ACHN (cell line): ENCODE results near the gene UBXN7.
"Not testable (repeated sequence)": the region's sequence is repeated elsewhere in the genome, so short reads cannot be mapped to it uniquely, and the experiment has no call there.

ENCODE experiments used
- DNase-seq: peaks from one replicate; pipeline ENCODE4 v3.0.0-alpha.2; 2015
- in situ Hi-C: cut with HindIII; loops from 2 replicates; pipeline ENCODE4 v1.10.0; 2017; ENCODE audit warnings: low sequenced_read_pairs, low pct_ligation_motif_present, low pct_unique_long_range_greater_than_20kb

Gene UBXN7

DNA sequence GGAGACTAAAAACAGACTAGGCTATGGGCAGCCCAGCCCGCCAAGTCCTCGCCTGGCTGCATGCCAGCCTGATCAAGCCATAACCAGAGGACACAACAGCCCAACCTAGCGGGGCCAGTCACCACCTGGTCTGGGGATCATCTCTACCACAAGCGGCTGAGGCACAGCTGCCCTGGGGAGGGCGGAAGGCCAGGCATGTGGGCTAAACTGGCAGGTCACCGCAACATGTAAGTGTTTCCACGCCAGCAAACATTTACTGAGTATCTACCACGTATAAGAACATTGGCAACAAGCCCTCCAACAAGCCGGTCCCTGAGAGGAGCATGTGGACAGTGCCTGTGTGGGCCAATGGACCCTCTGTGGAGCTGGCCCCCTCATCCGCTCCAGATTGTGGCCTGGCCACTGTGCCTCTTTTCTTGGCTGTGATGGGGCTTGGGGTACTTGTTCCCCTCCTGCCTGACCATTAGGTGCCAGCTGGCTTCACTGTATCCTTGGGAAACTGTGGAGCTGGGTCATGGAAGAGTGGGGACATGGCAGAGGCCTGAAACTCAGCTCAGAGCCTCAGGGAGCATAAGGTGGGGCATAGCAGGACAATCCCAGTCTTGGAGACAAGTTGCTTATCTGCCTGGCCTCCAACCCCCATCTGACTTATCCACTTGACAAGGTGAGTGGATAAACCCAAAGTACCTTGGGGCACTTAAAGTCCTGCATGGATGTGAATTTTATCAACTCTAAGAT, 9.0 kb downstream of the UBXN7 start:
- no peak for DNase-seq
- in situ Hi-C loops = no loop called here

DNA sequence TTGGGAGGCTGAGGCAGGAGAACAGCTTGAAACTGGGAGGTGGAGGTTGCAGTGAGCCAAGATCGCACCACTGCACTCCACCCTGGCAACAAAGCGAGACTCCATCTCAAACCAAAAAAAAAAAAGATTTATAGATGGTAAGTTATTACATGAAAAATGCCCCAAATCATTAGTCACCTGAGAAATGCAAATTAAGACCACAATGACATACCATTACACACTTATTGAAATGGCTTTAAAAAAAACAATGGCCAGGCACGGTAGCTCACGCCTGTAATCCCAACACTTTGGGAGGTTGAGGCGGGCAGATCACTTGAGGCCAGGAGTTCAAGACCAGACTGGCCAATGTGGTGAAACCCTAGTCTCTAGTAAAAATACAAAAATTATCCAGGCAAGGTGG, 10.6 kb downstream of the UBXN7 start:
- DNase-seq, in situ Hi-C loops: not testable (repeated sequence)

DNA sequence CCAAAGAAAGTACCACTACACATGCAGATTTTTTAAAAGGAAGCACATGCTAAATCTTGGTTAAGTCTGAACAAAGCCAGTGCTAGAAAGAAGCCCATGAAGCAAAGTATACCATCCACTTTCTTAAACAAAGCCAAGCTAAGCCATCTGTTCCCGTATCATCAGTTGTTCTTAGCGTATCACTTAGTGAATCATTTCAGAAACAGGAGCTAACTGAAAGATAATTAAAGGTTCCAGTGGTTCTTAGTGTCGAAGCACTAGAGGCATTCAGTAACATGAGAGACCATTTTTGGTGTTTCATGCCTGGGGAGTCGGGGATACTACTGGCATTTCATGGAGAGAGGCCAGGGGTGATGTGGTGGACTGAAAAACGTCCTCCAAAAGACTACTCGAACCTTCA, 12.8 kb downstream of the UBXN7 start:
- DNase-seq = no peak
- in situ Hi-C loops = no loop called here

DNA sequence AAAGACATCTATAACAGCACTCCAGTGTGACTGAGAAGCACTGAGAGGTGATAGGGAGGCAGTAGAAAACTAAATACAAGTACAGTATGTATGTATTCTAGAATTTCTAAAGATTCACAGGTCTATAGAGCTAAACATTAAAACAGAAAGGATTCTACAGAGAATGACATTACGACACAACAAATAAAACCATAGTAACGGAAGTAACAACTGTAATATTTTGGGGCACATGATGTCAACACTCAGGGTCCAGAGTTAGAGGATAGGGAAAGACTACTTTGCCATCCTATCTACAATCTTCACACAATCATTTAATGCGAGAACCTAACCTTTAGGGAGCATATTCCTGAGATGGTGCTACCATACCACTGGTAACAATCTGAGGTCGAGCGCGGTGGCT, 13.6 kb downstream of the UBXN7 start:
- in situ Hi-C loops = no loop called here
- DNase-seq = no peak

DNA sequence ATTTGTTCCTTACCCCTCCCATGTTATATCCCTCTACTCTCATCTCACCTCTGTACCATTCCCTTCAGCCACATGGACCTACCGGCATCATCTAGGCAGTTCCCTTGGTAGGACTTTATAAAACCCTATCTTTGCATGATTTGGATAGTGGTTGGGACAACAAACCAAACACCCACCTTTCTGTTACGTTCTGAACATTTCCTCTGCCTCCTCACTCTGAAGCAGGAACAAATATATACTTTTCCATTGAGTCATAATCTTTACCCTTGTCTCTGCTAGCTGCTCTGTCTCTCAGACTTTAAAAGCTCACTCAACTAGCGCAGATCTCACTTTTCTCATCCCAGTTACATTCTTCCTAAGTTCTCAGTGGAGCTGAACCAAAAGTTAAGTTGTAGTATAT, 17.8 kb downstream of the UBXN7 start:
- in situ Hi-C loops = no loop called here
- no peak for DNase-seq

DNA sequence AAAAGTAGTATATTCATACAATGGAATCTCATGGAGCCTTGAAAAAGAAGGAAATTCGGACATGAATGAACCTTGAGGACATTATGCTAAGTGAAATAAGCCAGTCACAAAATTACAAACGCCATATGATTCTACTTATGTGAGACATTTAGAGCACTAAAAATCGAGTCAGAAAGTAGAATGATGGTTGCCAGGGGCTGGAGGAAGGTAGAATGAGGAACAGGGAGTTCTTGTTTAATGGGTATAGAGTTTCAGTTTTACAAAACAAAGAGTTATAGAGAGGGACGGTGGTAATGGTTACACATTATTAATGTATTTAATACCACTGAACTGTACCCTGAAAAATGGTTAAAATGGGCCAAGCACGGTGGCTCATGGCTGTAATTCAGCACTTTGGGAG, 19.5 kb downstream of the UBXN7 start:
- no peak for DNase-seq
- in situ Hi-C loops = no loop called here

DNA sequence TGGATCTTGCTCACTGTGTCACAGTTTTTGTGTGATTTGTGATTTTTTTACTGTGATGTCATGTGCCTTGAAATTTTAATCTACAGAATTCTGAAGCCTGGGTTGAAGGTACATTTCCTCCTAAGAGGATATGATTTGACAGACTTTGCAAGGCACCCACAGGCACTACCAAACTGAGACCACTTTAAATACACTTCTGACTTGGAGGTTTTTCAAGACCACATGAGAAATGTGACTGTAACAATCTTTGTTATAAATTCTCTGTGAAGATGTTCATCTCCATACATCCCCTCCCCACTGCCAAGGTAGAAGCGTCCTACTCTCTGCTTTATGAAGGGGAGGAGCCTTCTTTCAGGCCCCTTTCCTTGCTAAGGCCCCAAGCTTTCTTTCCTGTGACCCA, 22.8 kb downstream of the UBXN7 start:
- in situ Hi-C loops = no loop called here
- DNase-seq = no peak

DNA sequence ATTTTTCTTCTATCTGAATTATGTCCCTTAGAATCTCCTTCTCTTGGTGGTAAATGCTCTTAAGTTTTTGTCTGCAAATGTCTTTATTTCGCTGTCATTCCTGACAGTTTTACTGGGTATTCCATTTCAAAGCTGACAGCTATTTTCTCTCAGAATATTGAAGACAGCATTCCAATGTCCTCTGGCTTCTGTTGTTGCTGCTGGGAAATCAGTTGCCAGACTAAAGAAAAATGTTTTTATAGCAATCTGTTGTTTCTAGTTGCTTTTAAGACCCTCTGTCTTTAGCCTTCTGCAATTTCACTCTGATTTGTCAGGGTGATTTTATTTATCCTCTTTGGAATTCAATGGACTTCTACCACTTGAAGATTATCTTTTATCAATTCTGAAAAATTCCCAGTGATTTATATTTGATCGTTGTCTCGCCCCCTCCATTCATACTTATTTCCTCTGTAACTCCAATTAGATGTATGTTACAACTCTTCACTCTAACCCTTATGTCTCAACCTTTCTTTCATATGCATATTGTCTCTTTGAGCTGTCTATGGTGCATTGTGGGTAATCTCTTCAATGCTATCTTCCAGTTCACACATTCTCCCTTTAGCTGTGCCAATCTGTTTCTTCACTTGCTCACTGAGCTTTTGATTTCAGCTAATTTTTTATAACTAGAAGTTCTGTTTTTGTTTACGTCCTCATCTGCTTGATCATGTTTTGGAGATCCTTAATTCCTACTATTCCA, 23.5 kb downstream of the UBXN7 start:
- in situ Hi-C loops = no loop called here
- no peak for DNase-seq

DNA sequence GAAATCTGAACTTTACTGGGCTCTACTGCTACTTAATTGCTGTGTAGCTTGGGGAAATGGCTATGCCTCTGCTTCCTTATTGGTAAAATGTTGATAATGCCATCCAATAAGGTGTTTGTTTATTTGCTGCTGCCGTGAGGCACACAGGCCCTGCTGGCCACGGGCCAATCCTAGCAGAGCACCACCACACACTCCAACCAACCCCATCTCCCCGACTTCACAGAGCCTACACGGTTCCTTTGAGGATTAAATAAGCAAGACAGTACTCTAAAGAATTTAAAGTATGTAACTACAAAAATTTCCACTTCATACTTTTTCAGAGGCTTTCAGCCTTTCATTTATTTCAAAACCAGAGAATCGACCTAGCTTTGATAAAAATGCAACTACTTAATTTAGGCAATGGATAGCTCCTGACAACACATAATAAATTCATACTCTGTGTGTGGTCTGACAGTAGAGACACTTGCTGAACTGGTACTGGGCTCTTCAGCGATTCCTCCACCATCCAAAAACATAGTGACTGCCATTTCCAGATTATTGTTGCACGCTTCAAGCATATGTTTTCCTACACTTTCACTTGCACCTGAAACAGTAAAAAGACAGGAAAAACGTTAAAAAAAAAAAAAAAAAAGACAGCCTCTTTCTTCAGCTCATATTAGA, 25.3 kb downstream of the UBXN7 start:
- in situ Hi-C loops = no loop called here
- peak; percentile 23 for DNase-seq

DNA sequence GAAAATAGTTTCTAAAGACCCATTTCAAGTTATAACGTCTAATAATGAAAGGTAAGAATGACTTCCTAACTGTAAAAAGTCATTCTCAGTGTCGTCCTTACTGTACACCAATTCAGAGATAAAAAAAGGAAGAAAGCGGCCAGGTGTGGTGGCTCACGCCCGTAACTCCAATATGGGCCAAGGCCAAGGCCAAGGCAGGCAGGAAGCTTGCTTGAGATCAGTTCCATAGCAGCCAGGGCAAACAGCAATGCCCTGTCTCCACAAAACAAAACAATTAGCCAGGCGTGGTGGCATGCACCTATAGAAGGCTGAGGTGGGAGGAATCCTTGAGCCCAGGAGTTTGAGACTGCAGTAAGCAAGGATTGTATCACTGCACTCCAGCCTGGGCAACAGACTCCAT, 31.9 kb downstream of the UBXN7 start:
- no peak for DNase-seq
- in situ Hi-C loops = no loop called here

DNA sequence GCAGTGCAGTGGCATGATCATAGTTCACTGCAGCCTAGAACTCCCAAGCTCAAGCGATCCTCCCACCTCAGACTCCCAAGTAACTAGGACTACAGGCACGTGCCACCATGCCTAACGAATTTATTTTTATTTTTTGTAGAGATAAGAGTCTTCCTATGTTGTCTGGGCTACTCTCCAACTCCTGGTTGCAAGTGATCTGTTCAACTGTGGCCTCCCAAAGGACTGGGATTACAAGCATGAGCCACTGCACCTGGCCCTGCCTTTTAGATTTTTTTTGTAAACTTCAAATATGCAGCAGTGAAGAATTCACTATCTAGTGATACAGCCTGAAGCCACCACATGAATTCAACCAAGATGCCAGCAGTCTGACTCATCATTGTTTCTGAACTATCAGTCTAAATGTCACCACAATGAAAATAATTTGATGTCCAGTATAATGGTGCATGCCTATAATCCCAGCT, 32.7 kb downstream of the UBXN7 start:
- peak; percentile 75 for DNase-seq
- in situ Hi-C loops = no loop called here

DNA sequence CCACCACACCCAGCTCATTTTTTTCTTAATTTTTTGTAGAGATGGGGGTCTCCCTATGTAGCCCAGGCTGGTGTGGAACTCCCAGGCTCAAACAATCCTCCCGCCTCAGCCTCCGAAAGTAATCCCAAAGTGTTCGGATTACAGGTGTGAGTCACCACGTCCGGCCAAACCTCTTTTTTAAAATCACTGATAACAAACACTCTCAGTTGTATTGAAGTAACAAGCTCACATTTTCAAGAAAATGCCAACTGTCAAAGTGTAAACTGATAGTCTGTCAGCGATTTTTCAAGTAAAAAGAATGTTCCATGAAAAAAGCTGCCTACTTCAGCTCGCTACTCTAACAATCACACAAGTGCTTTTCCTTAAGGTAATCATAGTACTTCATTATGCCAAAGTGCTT, 33.4 kb downstream of the UBXN7 start:
- DNase-seq = no peak
- in situ Hi-C loops = no loop called here

DNA sequence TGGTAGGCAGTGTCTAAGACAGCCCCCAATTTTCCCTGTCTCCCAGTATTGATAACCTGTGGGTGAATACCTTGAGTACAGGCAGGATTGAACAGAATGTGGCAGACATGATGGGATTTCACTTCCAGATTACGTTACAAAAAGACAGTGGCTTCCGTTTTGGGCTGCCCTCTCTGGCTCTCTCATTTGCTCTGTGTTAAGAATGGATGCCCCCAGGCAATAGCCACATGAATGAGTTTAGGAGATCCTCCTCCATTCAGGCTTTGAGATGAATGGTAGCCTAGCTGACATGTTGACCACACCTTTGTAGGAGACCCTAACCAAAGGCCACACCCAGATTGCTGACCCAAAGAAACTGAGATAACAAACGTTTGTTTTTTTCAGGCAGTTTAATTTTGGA, 34.3 kb downstream of the UBXN7 start:
- in situ Hi-C loops = no loop called here
- no peak for DNase-seq

DNA sequence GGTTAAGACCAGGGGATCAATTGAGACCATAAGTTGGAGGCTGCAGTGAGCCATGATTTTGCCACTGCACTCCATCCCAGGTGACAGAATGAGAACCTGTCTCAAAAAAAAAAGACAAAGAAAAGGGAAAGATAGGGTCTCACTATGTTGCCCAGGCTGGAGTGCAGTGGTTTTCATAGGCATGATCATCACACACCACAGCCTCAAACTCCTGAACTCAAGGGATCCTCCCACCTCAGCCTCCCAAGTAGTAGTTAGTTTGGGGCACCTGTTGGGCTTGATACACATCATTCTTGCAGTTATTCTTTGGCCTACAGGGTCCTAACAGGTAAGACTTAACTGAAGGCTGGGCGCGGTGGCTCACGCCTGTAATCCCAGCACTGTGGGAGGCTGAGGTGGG, 42.1 kb downstream of the UBXN7 start:
- DNase-seq = no peak
- in situ Hi-C loops = no loop called here

DNA sequence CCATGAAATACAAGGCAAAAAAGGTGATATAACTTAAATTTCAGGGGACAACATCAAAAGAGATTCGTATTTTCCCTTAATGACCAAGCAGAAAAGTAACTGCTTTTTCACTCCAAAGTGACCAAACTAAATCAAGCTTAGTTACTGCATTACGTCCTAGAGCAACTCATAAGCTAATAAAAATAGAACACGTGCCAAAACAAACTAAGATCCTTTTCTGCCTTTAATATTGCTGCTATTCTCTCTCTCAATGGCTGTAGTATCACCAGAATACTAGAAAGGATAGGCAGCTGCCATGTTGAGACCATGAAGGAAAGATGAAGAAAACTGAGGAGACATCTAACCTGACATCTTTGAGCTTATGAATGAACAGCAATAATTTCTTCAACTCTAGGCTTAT, 43.3 kb downstream of the UBXN7 start:
- in situ Hi-C loops = no loop called here
- DNase-seq = no peak

DNA sequence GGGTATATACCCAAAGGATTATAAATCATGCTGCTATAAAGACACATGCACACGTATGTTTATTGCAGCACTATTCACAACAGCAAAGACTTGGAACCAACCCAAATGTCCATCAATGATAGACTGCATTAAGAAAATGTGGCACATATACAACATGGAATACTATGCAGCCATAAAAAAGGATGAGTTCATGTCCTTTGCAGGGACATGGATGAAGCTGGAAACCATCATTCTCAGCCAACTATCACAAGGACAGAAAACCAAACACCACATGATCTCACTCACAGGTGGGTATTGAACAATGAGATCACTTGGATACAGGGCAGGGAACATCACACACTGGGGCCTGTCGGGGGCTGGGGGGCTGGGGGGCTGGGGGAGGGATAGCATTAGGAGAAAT, 44.3 kb downstream of the UBXN7 start:
- DNase-seq, in situ Hi-C loops: not testable (repeated sequence)

DNA sequence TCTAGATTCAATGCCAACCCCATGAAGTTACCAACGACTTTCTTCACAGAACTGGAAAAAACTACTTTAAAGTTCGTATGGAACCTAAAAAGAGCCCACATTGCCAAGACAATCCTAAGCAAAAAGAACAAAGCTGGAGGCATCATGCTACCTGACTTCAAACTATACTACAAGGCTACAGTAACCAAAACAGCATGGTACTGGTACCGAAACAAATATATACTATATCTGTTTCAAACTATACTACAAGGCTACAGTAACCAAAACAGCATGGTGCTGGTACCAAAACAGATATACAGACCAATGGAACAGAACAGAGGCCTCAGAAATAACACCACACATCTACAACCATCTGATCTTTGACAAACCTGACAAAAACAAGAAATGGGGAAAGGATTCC, 45.4 kb downstream of the UBXN7 start:
- in situ Hi-C loops, DNase-seq: not testable (repeated sequence)

DNA sequence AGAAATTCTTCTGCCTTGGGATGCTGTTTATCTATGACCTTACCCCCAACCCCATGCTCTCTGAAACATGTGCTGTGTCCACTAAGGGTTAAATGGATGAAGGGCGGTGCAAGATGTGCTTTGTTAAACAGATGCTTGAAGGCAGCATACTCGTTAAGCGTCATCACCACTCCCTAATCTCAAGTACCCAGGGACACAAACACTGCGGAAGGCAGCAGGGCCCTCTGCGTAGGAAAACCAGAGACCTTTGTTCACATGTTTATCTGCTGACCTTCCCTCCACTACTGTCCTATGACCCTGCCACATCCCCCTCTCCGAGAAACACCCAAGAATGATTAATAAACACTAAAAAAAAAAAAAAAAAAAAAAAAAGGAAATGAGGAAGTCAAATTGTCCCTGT, 46.2 kb downstream of the UBXN7 start:
- in situ Hi-C loops, DNase-seq: not testable (repeated sequence)

DNA sequence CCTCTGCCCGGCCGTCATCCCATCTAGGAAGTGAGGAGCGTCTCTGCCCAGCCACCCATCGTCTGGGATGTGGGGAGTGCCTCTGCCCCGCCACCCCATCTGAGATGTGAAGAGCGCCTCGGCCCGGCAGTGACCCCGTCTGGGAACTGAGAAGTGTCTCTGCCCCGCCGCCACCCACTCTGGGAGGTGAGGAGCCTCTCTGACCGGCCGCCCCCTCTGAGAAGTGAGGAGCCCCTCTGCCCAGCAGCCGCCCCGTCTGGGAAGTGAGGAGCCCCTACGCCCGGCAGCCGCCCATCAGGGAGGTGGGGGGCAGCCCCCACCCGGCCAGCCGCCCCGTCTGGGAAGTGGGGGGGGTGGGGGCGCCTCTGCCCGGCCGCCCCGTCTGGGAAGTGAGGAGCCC, 46.8 kb downstream of the UBXN7 start:
- in situ Hi-C loops, DNase-seq: not testable (repeated sequence)
